HCT116 (cell line): Measurements from ENCODE around the gene SNRPD2. TPM values are rescaled to one million over a fixed set of nuclear protein-coding genes. Genes with fewer than 3 reads are reported as not detected.

Source experiments
- ATAC-seq: fragments of 200-7000 bp; cut with Tn5 transposase; 2 replicates; pipeline ENCODE4 v1.9.1; 2020; ENCODE audit warnings: mild to moderate bottlenecking, moderate library complexity
- BruUV-seq: library from RNA; stranded (reverse); fragments of 400-500 nt; replicated peaks from 2 replicates; lab custom pipeline; 2021; lab: Mats Ljungman, UMichigan
- CTCF ChIA-PET: fragments of 300-600 bp; sonication (Branson Sonifier 250); formaldehyde crosslinking; loops from one replicate; lab custom pipeline; 2021; ENCODE audit warnings: antibody characterized with exemption; lab: Charles Lee
- POLR2A ChIA-PET: fragments of 300-600, 350-600 bp; sonication (Branson Sonifier 250); formaldehyde crosslinking; loops from one replicate; lab custom pipeline; 2021; ENCODE audit warnings: antibody characterized with exemption; lab: Charles Lee
- RAD21 ChIA-PET, 2 experiments: fragments of 300-600 bp; sonication (Branson Sonifier 250); formaldehyde crosslinking; loops; one replicate each; lab custom pipeline; 2023; ENCODE audit warnings: low total read pairs in 2 of 2; ENCODE audit not compliant: uncharacterized antibody in 2 of 2, unreplicated experiment in 2 of 2, low non-redundant PET in 1 of 2; lab: Charles Lee
- DNase-seq: peaks from one replicate; pipeline ENCODE4 v3.0.0-alpha.2; 2010; ENCODE audit warnings: low read depth, low spot score
- H2AFZ ChIP-seq: fragments of 200-600 bp; shearing (Covaris generic), sonication (generic); 2 replicates; pipeline ENCODE4 v1.6.1; 2017; ENCODE audit warnings: low read depth, mixed run types, mixed read lengths, antibody characterized with exemption, low read length; ENCODE audit not compliant: poor library complexity, severe bottlenecking
- H3K27ac ChIP-seq: 2 replicates; pipeline ENCODE4 v1.5.1; 2012; ENCODE audit warnings: low read depth, low read length
- H3K27me3 ChIP-seq: fragments of 200-600 bp; sonication (generic); 2 replicates; pipeline ENCODE4 v1.6.1; 2016; ENCODE audit warnings: mixed run types, low read length, mixed read lengths; ENCODE audit not compliant: insufficient read depth
- H3K36me3 ChIP-seq, 2 experiments: fragments of 200-500 bp in 1 of 2; fragments of 200-600 bp in 1 of 2; sonication (Bioruptor generic) in 1 of 2; sonication (generic) in 1 of 2; 2 replicates each; pipeline versions ENCODE4 v1.5.1 to v1.6.1; 2014 to 2016; ENCODE audit warnings: low read length in 2 of 2, inconsistent platforms in 1 of 2, mixed read lengths in 1 of 2, mixed run types in 1 of 2; ENCODE audit not compliant: insufficient read depth in 2 of 2, control insufficient read depth in 1 of 2
- H3K4me1 ChIP-seq, 2 experiments: fragments of 200-600 bp in 1 of 2; sonication (generic) in 1 of 2; 2 replicates each; pipeline versions ENCODE4 v1.5.1 to v1.6.1; 2012 to 2017; ENCODE audit warnings: low read length in 2 of 2, inconsistent platforms in 1 of 2, mild to moderate bottlenecking in 1 of 2, mixed read lengths in 1 of 2, mixed run types in 1 of 2, moderate library complexity in 1 of 2; ENCODE audit not compliant: insufficient read depth in 2 of 2, control insufficient read depth in 1 of 2
- H3K4me2 ChIP-seq: fragments of 200-600 bp; sonication (generic); 2 replicates; pipeline ENCODE4 v1.6.1; 2017; ENCODE audit warnings: mixed run types, low read length, mixed read lengths
- H3K4me3 ChIP-seq, 2 experiments: fragments of 200-600 bp in 1 of 2; sonication (generic) in 1 of 2; replicated peaks in 1 of 2; 2 replicates each; pipeline ENCODE4 v1.5.1; 2011 to 2016; ENCODE audit warnings: low read length in 2 of 2, control low read depth in 1 of 2, low read depth in 1 of 2, mild to moderate bottlenecking in 1 of 2, mixed read lengths in 1 of 2, mixed run types in 1 of 2
- H3K79me2 ChIP-seq: fragments of 200-600 bp; sonication (generic); 2 replicates; pipeline ENCODE4 v1.6.1; 2017; ENCODE audit warnings: mild to moderate bottlenecking, mixed run types, low read length, moderate library complexity, mixed read lengths; ENCODE audit not compliant: insufficient read depth
- H3K9ac ChIP-seq: fragments of 200-600 bp; sonication (generic); 2 replicates; pipeline ENCODE4 v1.6.1; 2016; ENCODE audit warnings: low read length, mixed read lengths
- H3K9me2 ChIP-seq: fragments of 200-600 bp; sonication (generic), shearing (Covaris generic); 2 replicates; pipeline ENCODE4 v1.6.1; 2017; ENCODE audit warnings: mixed run types, mild to moderate bottlenecking, moderate library complexity; ENCODE audit not compliant: insufficient read depth
- H3K9me3 ChIP-seq, 2 experiments: fragments of 200-500 bp in 1 of 2; fragments of 200-600 bp in 1 of 2; sonication (Bioruptor generic) in 1 of 2; sonication (generic) in 1 of 2; 2 replicates each; pipeline ENCODE4 v1.6.1; 2014 to 2017; ENCODE audit warnings: low read length in 2 of 2, mixed read lengths in 2 of 2, inconsistent platforms in 1 of 2, low read depth in 1 of 2, mild to moderate bottlenecking in 1 of 2, mixed run types in 1 of 2, moderate library complexity in 1 of 2; ENCODE audit not compliant: control insufficient read depth in 1 of 2, insufficient read depth in 1 of 2
- H4K20me1 ChIP-seq: fragments of 200-600 bp; sonication (generic), shearing (Covaris generic); 2 replicates; pipeline ENCODE4 v1.6.1; 2017; ENCODE audit warnings: mixed run types, mild to moderate bottlenecking, moderate library complexity; ENCODE audit not compliant: insufficient read depth
- EZH2phosphoT487 ChIP-seq: fragments of 200-600 bp; IDR thresholded peaks from 2 replicates; pipeline ENCODE4 v1.6.1; 2018; ENCODE audit warnings: antibody characterized with exemption, borderline replicate concordance
- POLR2A ChIP-seq: IDR thresholded peaks from 2 replicates; pipeline ENCODE4 v1.7.0; 2011; ENCODE audit warnings: borderline replicate concordance; ENCODE audit not compliant: insufficient read depth, insufficient read length; ENCODE audit errors: extremely low read depth
- intact Hi-C: fragments of 100-400 bp; cut with micrococcal nuclease; formaldehyde crosslinking; loops from 2 replicates; pipeline ENCODE4 v1.10.0; 2022
- total RNA-seq: library from RNA; stranded (reverse); gene quantifications from one replicate; pipeline ENCODE4 v1.2.1, GENCODE V29; 2021; ENCODE audit not compliant: unreplicated experiment

Gene SNRPD2
- total RNA-seq, 1 experiment from 2014 or later = 927 TPM

- BruUV-seq = no TSS peak
- RAD21 ChIA-PET = interaction anchor here (0.6 to 1.1 kb wide), 3 partner anchors 23 to 168 kb away, joined by 3 to 8 read pairs (median 4); partner anchors contain the start of gene GIPR (in 1 of the 2)
- Histone ChIP-seq H3K9me3 (no peaks in the 10 kb centered on the region), H3K9me2 (no peaks in the 10 kb centered on the region), H3K4me3 (peak overlapping the region in 1 of 2 experiments; percentile 57; a peak in 2 of 4 replicates), H3K9ac (no peak overlapping the region), H3K27me3 (no peaks in the 10 kb centered on the region), H3K4me1 (peaks cover 20 to 49% of the 10 kb centered on the region in 2 experiments), H3K79me2 (no peaks in the 10 kb centered on the region), H4K20me1 (no peaks in the 10 kb centered on the region), H3K36me3 (no peaks in the 10 kb centered on the region), H3K4me2 (peak overlapping the region; percentile 85), H2AFZ (peak overlapping the region; percentile 85), H3K27ac (no peak overlapping the region; the same call in 1 of the 2 replicates)
- CTCF ChIA-PET = interaction anchor here (0.6 to 2.2 kb wide), 9 partner anchors 18 to 166 kb away, joined by 4 to 9 read pairs (median 6); partner anchors contain the start of gene GIPR
- POLR2A ChIA-PET = interaction anchor here (0.8 to 1.3 kb wide), 11 partner anchors 15 to 178 kb away, joined by 3 to 5 read pairs (median 3); partner anchors contain the start of genes FOSB, QPCTL and SNRPD2
- ATAC-seq (no peak), DNase-seq (no peak)
- intact Hi-C loops = no loop called here
- no peak for TF ChIP-seq POLR2A
- no peak for TF ChIP-seq EZH2phosphoT487
Observed at GRCh38 chr19:45645068-45645630, 46.6 kb downstream of the SNRPD2 start.

DNA sequence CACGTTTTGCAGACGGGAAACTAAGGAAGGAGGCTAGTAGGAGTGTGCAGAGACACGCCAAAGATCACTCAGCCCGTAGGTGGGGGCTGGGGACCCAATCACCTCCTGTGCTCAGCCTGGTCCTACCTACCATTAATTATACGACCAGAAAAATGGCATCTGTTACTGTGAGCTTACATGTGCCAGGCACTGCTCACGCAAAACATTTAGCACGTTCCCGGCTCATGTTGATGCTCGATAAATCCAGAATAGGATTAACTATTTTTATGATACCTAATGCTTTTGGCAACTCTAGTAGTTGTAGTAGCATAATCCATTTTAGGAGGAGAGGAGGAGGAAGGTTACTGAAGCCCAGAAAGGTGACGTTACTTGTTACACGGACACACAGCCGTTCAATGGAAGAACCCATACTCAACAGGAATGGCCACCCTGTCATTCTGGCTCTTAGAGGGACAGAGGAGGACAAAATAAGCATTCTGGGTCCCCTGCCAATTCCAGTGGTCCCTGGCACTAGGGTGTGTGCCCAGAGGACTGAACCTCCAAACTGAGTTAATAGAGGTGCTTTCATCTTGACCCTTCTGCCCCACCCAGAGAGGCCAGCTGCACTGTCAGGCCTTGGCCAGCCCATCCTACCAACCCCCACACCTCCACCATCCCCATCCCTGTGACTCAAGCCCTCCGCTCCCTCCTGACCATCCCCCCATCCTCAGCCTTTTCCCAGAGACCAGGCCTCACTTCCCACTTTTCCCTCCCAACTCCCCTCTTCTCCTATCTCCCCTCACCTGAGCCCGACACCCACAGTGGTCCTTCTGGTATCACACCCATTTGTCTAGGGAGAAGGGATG is 47.6 kb downstream of the SNRPD2 start:
- POLR2A ChIA-PET = interaction anchor here (2.2 to 4.7 kb wide), 2 partner anchors 29 to 53 kb away, joined by 14 to 54 read pairs; no protein-coding TSS in a partner anchor
- Histone ChIP-seq H3K4me2 (no peak overlapping the region), H3K27me3 (no peaks in the 10 kb centered on the region), H3K27ac (no peak overlapping the region), H3K4me1 (peaks cover 28 to 59% of the 10 kb centered on the region in 2 experiments), H3K4me3 (no peak overlapping the region), H3K9ac (no peak overlapping the region), H3K9me2 (no peaks in the 10 kb centered on the region), H4K20me1 (no peaks in the 10 kb centered on the region), H3K36me3 (no peaks in the 10 kb centered on the region), H3K79me2 (no peaks in the 10 kb centered on the region), H2AFZ (no peak overlapping the region), H3K9me3 (no peaks in the 10 kb centered on the region)
- no peak for TF ChIP-seq EZH2phosphoT487
- RAD21 ChIA-PET = no interaction called here
- no TSS peak for BruUV-seq
- CTCF ChIA-PET = interaction anchor here (2.2 to 3.6 kb wide), 6 partner anchors 23 to 205 kb away, joined by 6 to 40 read pairs (median 16); partner anchors contain the start of genes GIPR and OPA3
- ATAC-seq (no peak), DNase-seq (no peak)
- intact Hi-C loops = loop anchor here (1.0 to 5.0 kb wide), 4 partner anchors 37 to 159 kb away; no protein-coding TSS in a partner anchor
